ENCODE measurements around the gene RAD51B. TPM values are rescaled to one million over a fixed set of nuclear protein-coding genes. Genes with fewer than 3 reads are reported as not detected.

Gene RAD51B
- total and polyA plus RNA-seq, 8 donors: 1.8 to 30.7 (median 15.3) TPM

DNA sequence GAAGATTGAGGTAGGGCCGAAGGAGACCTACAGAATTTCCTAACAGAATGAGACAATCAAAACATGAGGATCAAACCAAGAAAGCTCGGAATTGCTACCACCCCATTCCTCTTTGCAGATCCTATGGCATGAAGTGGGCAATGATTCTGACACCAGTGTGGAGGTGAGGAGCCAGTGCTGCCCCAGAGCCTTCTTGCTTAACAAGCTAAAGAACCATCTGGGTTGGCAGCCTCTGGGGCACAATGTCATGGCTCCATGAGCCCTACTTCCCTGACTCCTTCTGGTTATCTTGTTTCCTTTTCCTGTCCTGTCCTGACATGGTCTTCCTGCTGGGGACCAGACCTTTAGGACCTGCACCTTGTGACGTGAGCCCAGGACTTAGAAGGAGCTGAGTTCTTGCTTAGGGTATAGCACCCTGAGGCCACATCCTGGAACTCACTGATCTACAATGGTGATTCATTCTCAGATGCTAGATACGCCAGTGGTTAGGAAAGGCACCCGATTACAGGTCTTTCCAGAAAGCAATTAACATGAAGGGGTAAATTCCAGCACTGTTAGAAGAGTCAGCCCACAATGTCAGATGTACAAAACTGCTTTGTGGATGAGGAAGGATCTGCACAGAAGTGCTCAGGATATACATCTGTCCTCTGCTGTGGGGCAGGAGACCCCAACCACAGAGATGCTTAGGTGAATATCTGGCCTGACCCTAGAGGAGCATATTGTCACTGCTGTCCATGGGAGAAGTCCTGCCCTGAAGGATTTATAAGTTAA, 649.0 kb downstream of the RAD51B start:
- Histone ChIP-seq H3K4me3 (no peak overlapping the region), H3K4me1 (peaks cover 0 to 67% (median 33%) of the 10 kb centered on the region in 4 donors), H3K27me3 (no peaks in the 10 kb centered on the region), H3K9me3 (no peaks in the 10 kb centered on the region), H3K36me3 (no peaks in the 10 kb centered on the region), H3K27ac (peak overlapping the region; percentile 36 to 75 (median 54))
- intact Hi-C loops (cut with DNase I; ENCODE audit: low total_unique reads): no loop called here
- TF ChIP-seq POLR2AphosphoS5 (IDR thresholded peaks at IDR 0.05): peak in 2 of 3 donors; percentile 22 to 38
- TF ChIP-seq, protein P1, sequence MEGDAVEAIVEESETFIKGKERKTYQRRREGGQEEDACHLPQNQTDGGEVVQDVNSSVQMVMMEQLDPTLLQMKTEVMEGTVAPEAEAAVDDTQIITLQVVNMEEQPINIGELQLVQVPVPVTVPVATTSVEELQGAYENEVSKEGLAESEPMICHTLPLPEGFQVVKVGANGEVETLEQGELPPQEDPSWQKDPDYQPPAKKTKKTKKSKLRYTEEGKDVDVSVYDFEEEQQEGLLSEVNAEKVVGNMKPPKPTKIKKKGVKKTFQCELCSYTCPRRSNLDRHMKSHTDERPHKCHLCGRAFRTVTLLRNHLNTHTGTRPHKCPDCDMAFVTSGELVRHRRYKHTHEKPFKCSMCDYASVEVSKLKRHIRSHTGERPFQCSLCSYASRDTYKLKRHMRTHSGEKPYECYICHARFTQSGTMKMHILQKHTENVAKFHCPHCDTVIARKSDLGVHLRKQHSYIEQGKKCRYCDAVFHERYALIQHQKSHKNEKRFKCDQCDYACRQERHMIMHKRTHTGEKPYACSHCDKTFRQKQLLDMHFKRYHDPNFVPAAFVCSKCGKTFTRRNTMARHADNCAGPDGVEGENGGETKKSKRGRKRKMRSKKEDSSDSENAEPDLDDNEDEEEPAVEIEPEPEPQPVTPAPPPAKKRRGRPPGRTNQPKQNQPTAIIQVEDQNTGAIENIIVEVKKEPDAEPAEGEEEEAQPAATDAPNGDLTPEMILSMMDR (IDR thresholded peaks at IDR 0.05): no peak
- TF ChIP-seq POLR2A (IDR thresholded peaks at IDR 0.05): no peak
- WGBS, 5 donors: 72 to 80% (median 77%) methylated on average over 5 of the region's 5 CpGs
- DNase-seq: peak; percentile 33 to 53

DNA sequence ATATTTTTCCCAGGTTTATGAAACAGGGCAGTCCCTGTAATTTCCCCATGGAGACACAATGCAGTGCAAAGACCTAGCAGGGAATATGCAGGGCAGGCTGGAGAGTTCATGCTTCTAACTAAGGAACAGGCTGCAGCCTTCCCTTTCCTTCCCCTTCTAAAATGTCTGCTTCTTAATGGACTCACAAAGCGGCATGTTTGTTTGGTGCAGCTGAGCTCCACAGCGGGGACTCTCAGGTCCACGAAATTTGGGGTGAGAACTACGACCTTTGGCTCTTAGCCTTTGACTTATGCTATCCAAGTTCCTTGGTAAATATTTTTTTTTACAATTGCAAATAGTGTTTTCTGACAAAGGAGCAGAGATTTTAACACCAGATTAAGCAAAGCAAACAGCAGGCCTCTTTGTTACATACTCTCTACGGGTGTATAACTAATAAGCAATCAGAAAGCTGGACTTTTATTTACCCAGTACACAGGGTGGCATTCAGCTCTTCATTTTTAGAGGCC, 649.7 kb downstream of the RAD51B start:
- H3K36me3 ChIP-seq: no peaks in the 10 kb centered on the region
- 32 to 61% (median 53%) methylated on average over 5 of the region's 5 CpGs for WGBS, 5 donors
- TF ChIP-seq, protein P1 (IDR thresholded peaks at IDR 0.05): no peak
- TF ChIP-seq POLR2AphosphoS5 (IDR thresholded peaks at IDR 0.05): no peak
- no peak for TF ChIP-seq EP300 (IDR thresholded peaks at IDR 0.05)
- no peak for TF ChIP-seq POLR2A (IDR thresholded peaks at IDR 0.05)

DNA sequence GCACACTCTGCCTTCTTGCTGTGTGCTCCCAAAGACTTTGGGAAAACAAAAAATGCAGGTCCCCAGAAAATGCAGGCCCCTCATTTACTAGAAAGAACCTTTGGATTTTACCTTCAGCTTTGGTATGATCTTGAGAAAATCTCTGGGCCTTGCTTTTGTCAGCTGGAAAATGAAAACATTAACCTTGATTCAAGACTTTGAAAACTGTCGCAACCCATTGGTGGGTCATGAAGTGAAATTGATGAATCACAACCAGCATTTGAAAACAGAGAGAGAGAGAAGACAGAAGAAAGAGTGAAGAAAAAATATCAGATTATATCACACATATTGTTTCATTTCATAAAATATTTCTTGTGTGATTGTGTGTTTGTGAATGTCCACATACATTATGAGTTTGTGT, 650.8 kb downstream of the RAD51B start:
- Histone ChIP-seq H3K4me3 (no peak overlapping the region), H3K27me3 (no peaks in the 10 kb centered on the region), H3K36me3 (no peaks in the 10 kb centered on the region), H3K27ac (no peak overlapping the region), H3K4me1 (peaks cover 9 to 72% (median 36%) of the 10 kb centered on the region in 4 donors), H3K9me3 (no peaks in the 10 kb centered on the region)
- no peak for DNase-seq
- no peak for TF ChIP-seq POLR2AphosphoS5 (IDR thresholded peaks at IDR 0.05)
- TF ChIP-seq, protein P1 (IDR thresholded peaks at IDR 0.05): no peak
- no peak for TF ChIP-seq POLR2A (IDR thresholded peaks at IDR 0.05)
- TF ChIP-seq EP300 (IDR thresholded peaks at IDR 0.05): no peak
- intact Hi-C loops (cut with DNase I; ENCODE audit: low total_unique reads): no loop called here
- 93 to 98% (median 96%) methylated on average over 1 of the region's 1 CpG for WGBS, 5 donors

More for the DNA sequence above, 649.7 kb downstream of the RAD51B start:
- Histone ChIP-seq H3K27me3 (no peaks in the 10 kb centered on the region), H3K9me3 (no peaks in the 10 kb centered on the region), H3K27ac (peak overlapping the region; percentile 36 to 75 (median 54)), H3K4me3 (no peak overlapping the region), H3K4me1 (peaks cover 0 to 73% (median 34%) of the 10 kb centered on the region in 4 donors)
- intact Hi-C loops (cut with DNase I; ENCODE audit: low total_unique reads): no loop called here
- peak in 1 of 2 donors; percentile 44 for DNase-seq

DNA sequence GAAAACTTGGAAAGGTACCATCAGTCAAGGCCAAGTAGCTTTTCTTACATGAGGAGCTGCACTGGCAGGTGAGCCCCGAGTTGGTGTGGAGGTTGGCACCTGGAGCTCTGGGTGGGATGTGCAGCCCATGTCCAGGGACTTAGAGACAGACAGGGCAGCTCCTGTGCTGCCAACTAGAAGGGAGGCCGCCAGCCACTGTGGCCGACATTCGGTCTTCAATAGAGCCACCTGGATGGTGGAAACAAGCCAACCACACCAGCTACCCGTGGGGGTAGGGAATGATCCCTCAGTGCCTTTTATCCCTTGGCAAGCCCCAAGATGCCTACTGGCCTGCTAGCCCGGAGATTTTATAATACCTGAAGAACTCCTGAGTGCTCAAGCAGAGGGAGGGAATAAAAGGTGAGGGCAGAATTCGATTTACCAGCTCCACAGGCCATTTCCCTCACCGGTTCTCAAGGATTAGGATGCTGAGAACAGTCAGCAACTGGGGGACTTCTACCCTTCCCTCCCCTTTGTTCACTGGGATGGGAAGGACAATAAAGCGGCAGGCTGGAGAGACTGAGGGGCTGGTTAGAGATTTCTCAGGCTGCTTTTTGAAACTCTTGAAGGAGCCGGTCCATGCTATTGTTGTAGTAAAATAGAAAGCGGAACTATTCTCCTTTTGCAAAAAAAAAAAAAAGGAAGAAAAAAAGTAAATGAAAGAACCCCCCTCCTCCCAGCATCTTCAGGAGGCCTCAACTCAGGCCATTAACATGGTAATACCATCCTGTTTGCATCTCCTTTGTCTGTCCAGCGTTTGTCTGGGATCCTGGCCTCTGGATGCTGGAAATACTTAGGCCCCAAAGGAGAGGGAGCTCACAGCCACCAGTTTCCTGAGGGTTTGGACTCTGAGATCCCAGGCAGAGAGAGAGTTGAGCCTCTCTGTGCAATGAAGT, 651.7 kb downstream of the RAD51B start:
- intact Hi-C loops (cut with DNase I; ENCODE audit: low total_unique reads): no loop called here
- Histone ChIP-seq H3K4me1 (peaks cover 14 to 76% (median 40%) of the 10 kb centered on the region in 4 donors), H3K36me3 (no peaks in the 10 kb centered on the region), H3K4me3 (no peak overlapping the region), H3K27me3 (no peaks in the 10 kb centered on the region), H3K9me3 (no peaks in the 10 kb centered on the region), H3K27ac (peak overlapping the region in 3 of 5 donors; percentile 30 to 59 (median 31))
- no peak for DNase-seq
- TF ChIP-seq, protein P1 (IDR thresholded peaks at IDR 0.05): no peak
- TF ChIP-seq POLR2A (IDR thresholded peaks at IDR 0.05) (no peak), POLR2AphosphoS5 (IDR thresholded peaks at IDR 0.05) (no peak), EP300 (IDR thresholded peaks at IDR 0.05) (no peak)
- WGBS, 5 donors: 84 to 92% (median 89%) methylated on average over 11 to 12 of the region's 12 CpGs
